HG02678 (cell line): ENCODE measurements around the gene TDRD9.

Experiments
- ATAC-seq: cut with Tn5 transposase; IDR thresholded peaks from one replicate; pipeline ENCODE4 v1.9.1; 2021; ENCODE audit warnings: mild to moderate bottlenecking, moderate library complexity; ENCODE audit not compliant: unreplicated experiment

The TDRD9 gene

GRCh38 chr14:104100171-104101085 is 172.2 kb downstream of the TDRD9 start:
- no peak for ATAC-seq

- no peak for ATAC-seq
These were observed 172.9 kb downstream of the TDRD9 start for GRCh38 chr14:104101086-104101621.

- no peak for ATAC-seq
These were observed 173.5 kb downstream of the TDRD9 start for GRCh38 chr14:104101651-104102281.
